Kidney (tissue), 14 donors: ENCODE results near the gene GMDS. TPM values are rescaled to one million over a fixed set of nuclear protein-coding genes. Genes with fewer than 3 reads are reported as not detected.

ENCODE experiments used
- DNase-seq, 5 donors: peaks; one replicate each; pipeline ENCODE4 v3.0.0-alpha.2; 2013 to 2020
- FAIRE-seq: peaks from 2 replicates; lab custom pipeline; 2012; peaks lifted over from hg19 to GRCh38; lab: Jason Lieb, UNC
- H3K27ac ChIP-seq, 2 donors: one replicate each; pipeline ENCODE4 v1.7.0; 2013; ENCODE audit warnings: low read depth in 2 of 2, low read length in 2 of 2, inconsistent platforms in 1 of 2
- H3K27me3 ChIP-seq: one replicate; pipeline ENCODE4 v1.7.1; 2013; ENCODE audit warnings: low read length, inconsistent platforms; ENCODE audit not compliant: control insufficient read depth, insufficient read depth
- H3K36me3 ChIP-seq, 3 donors: one replicate each; pipeline versions ENCODE4 v1.7.0 to v1.7.1; 2013; ENCODE audit warnings: low read length in 3 of 3, control low read depth in 1 of 3, inconsistent platforms in 1 of 3; ENCODE audit not compliant: insufficient read depth in 3 of 3, control insufficient read depth in 2 of 3
- H3K4me1 ChIP-seq, 3 donors: one replicate each; pipeline versions ENCODE4 v1.7.0 to v1.7.1; 2013; ENCODE audit warnings: low read length in 3 of 3, inconsistent platforms in 1 of 3, low read depth in 1 of 3; ENCODE audit not compliant: control insufficient read depth in 2 of 3, insufficient read depth in 2 of 3
- H3K4me3 ChIP-seq, 3 donors: one replicate each; pipeline versions ENCODE4 v1.7.0 to v1.8.1; 2013; ENCODE audit warnings: low read length in 3 of 3, control low read depth in 1 of 3, inconsistent platforms in 1 of 3
- H3K9ac ChIP-seq, 3 donors: one replicate each; pipeline versions ENCODE4 v1.7.0 to v1.7.1; 2013; ENCODE audit warnings: low read length in 3 of 3, control low read depth in 1 of 3, inconsistent platforms in 1 of 3
- H3K9me3 ChIP-seq, 3 donors: one replicate each; pipeline versions ENCODE4 v1.7.0 to v1.7.1; 2013; ENCODE audit warnings: low read length in 3 of 3, control low read depth in 1 of 3, inconsistent platforms in 1 of 3; ENCODE audit not compliant: control insufficient read depth in 2 of 3, insufficient read depth in 1 of 3
- CTCF ChIP-seq: IDR thresholded peaks from 3 replicates; pipeline ENCODE4 v1.5.1; 2012; ENCODE audit warnings: mild to moderate bottlenecking, moderate library complexity, borderline replicate concordance; ENCODE audit not compliant: insufficient read depth; ENCODE audit errors: extremely low read depth
- intact Hi-C: fragments of 100-400 bp; cut with DNase I; formaldehyde crosslinking; loops from one replicate; pipeline ENCODE4 v1.11.1; 2022
- polyA plus RNA-seq: library from polyadenylated mRNA; stranded (reverse); fragments of 350-450 nt; fragmentation: Illumina TruSeq; extraction: RNeasy Lipid Tissue Mini Kit (QIAGEN cat#74804); gene quantifications from one replicate; pipeline ENCODE4 v1.2.3, GENCODE V29; 2014; ENCODE audit warnings: low read depth, low replicate concordance; ENCODE audit not compliant: insufficient read depth
- total RNA-seq: library from RNA; stranded (reverse); fragmentation: NEBNext Ultra II Directional; extraction: Animal tissue kit (Norgen Biotek cat#: 25700); gene quantifications from one replicate; pipeline ENCODE4 v1.2.1, GENCODE V29; 2021
- donor health status: control.
- donor health status: control.
- donor health status: control.
- donor health status: control.
- donor health status: control.
- donor health status: DM: yes; HTN: yes; CAD: no.
- donor health status: Normal renal cell carcinoma (clear cell type).

GMDS gene
- total and polyA plus RNA-seq, 2 donors from 2014 or later, result 49.6 to 63.7 TPM

DNA sequence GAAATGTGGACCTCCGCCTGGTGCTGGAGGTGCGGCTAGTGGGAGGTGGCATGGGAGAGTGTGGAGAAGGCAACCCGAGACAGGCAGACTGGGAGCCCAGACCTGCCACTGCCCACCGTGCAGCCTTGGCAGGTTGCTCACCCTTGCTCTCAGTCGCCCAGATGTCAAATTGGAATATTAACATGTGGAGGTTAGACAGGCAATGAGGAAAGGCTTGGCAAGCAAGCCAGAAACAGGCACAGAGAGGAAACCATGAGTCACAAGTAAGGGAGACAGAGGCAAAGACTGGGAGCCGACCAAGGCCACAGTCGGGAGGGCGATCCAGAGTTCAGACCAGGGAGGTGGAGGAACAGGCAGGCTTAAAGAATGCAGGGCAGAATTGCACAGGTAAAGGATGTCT is 457.5 kb downstream of the GMDS start:
- FAIRE-seq, result no peak
- no peak for DNase-seq
- H3K4me3 ChIP-seq, result no peak overlapping the region

DNA sequence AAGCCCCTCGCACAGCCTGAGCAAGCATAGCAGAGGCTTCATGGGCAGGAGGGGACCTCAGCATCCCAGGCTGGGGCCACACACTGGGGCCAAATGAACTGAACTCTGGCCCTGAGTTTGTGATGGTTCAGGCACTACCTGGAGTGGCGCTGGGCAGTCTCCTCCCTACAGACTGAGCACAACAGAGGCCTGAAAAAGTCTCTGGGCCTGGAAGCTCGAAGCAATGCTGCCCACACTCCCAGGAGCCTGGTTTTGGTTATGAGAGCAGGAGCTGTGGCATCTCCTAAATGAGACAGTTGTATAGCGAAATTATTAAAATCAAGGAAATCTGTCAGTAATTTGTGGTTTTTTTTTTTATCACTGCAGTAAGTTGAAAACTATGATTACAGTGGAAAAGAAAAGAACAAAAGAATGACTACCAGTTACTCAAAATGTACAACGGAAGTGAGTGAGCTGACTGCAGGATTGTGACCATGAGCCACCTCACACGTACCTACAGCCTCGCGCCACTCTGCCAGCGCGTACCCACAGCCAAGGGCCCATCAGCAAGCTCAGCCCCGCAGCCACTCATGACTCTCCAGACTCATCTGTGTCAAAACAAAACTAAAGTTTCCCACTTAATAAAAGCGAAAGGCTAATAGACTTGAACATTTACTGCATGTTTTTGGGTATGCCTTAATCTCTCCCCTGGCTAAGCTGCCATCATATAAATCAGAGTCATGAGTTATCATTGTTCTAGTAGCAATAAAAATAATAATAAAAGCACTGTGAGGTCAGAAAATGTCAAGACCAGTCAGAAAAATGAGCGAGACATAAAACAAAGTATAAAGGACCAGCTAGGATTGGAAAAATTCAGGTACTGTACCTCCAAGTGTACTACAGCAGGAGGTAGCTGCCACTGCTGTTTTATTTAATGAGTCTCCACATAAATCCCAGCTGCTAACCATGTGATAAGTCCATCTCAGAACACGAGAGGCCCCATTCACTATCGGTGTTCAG is 458.7 kb downstream of the GMDS start:
- H3K9ac ChIP-seq, result no peak overlapping the region
- intact Hi-C loops, result no loop called here
- no peak overlapping the region for H3K27ac ChIP-seq
- no peak overlapping the region for H3K4me3 ChIP-seq
- no peak for DNase-seq
- no peaks in the 10 kb centered on the region for H3K27me3 ChIP-seq
- no peaks in the 10 kb centered on the region for H3K36me3 ChIP-seq
- H3K9me3 ChIP-seq, result no peaks in the 10 kb centered on the region
- no peak for FAIRE-seq
- no peak for TF ChIP-seq CTCF
- H3K4me1 ChIP-seq, result no peaks in the 10 kb centered on the region

More for the DNA sequence above, 457.5 kb downstream of the GMDS start:
- no peaks in the 10 kb centered on the region for H3K36me3 ChIP-seq
- no peaks in the 10 kb centered on the region for H3K27me3 ChIP-seq
- TF ChIP-seq CTCF, result no peak
- no peaks in the 10 kb centered on the region for H3K4me1 ChIP-seq
- H3K9ac ChIP-seq, result no peak overlapping the region
- no peak overlapping the region for H3K27ac ChIP-seq
- H3K9me3 ChIP-seq, result no peaks in the 10 kb centered on the region
- intact Hi-C loops, result no loop called here

DNA sequence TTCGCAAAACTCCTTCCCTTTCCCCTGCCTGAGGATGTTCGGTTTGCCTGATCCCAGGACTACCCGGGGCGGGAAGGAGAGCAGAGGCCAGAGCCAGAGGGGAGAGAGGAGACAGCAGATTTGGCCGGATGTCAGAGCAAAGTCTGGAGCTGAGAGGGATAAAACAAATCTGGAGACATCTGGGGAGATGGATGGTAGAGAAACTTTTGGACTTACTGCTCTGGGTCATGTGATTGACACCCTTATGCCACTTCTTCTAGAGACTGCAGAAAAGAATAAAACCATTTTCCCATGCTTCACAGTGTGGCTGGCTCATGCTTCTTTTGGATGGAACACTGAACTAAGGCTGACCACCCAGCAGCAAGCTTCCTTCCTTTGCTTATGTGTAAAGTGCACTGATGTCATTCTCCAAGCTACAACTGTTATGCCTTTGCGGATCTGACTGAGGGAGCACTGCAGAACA is 461.0 kb downstream of the GMDS start:
- no peak for DNase-seq
- H3K9ac ChIP-seq, result no peak overlapping the region
- intact Hi-C loops, result no loop called here
- no peaks in the 10 kb centered on the region for H3K4me1 ChIP-seq
- H3K27me3 ChIP-seq, result no peaks in the 10 kb centered on the region
- no peak overlapping the region for H3K4me3 ChIP-seq
- no peak for FAIRE-seq
- H3K36me3 ChIP-seq, result no peaks in the 10 kb centered on the region
- no peak overlapping the region for H3K27ac ChIP-seq
- TF ChIP-seq CTCF, result no peak
- no peaks in the 10 kb centered on the region for H3K9me3 ChIP-seq
